Ovary (tissue), 3 donors: ENCODE data around the gene CLECL1.

Experiments used
- POLR2A ChIP-seq: fragments of 450-650 bp; IDR thresholded peaks from one replicate; pipeline ENCODE4 v1.6.1; 2017; ENCODE audit warnings: antibody characterized with exemption, mild to moderate bottlenecking, moderate library complexity
- TF ChIP-seq, protein P1 (sequence below), 3 donors: fragments of 450-650 bp in 2 of 3; fragments of 200-600 bp in 1 of 3; IDR thresholded peaks; one replicate each; pipeline versions ENCODE4 v1.5.1 to v1.8.0; 2016 to 2022; ENCODE audit warnings: antibody characterized with exemption in 3 of 3, mild to moderate bottlenecking in 1 of 3
- donor health status: DM: no; HTN: no; CAD: no.

- TF ChIP-seq, protein P1, sequence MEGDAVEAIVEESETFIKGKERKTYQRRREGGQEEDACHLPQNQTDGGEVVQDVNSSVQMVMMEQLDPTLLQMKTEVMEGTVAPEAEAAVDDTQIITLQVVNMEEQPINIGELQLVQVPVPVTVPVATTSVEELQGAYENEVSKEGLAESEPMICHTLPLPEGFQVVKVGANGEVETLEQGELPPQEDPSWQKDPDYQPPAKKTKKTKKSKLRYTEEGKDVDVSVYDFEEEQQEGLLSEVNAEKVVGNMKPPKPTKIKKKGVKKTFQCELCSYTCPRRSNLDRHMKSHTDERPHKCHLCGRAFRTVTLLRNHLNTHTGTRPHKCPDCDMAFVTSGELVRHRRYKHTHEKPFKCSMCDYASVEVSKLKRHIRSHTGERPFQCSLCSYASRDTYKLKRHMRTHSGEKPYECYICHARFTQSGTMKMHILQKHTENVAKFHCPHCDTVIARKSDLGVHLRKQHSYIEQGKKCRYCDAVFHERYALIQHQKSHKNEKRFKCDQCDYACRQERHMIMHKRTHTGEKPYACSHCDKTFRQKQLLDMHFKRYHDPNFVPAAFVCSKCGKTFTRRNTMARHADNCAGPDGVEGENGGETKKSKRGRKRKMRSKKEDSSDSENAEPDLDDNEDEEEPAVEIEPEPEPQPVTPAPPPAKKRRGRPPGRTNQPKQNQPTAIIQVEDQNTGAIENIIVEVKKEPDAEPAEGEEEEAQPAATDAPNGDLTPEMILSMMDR (IDR thresholded peaks at IDR 0.05), result no peak
- no peak for TF ChIP-seq POLR2A
Measured at GRCh38 chr12:9757433-9758025, 24.6 kb upstream of the CLECL1 start.
